HG03025 (cell line): ENCODE data around the gene CYP2A7.
"Not testable (repeated sequence)": the region's sequence is repeated elsewhere in the genome, so short reads cannot be mapped to it uniquely, and the experiment has no call there.

Source experiments
- ATAC-seq: cut with Tn5 transposase; IDR thresholded peaks from one replicate; pipeline ENCODE4 v1.9.1; 2021; ENCODE audit warnings: mild to moderate bottlenecking, moderate library complexity; ENCODE audit not compliant: unreplicated experiment, low FRiP score

Gene CYP2A7

DNA sequence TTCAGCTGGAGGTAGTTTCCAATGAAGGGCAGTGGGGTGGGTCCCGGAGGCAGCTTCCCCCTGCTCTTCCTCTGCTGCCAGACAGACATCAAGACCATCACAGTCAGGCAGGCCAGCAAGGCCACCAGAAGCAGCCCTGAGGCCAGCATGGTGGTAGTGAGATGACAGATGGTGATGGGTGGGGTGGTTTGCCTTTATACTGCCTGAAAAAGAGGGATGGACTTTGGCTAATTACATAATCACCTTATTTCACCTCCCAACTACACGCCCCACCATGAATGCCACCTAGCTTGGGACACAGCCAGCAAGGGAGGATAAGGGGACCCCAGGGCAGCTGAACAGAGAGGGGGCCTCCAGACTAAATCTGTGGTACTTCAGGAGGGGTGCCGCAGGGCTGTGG, at the start of gene CYP2A7:
CYP2A7 (minus strand) TSS at position 170 of the 400 bp plus-strand sequence; CDS start at position 149, 21 bp downstream.
- ATAC-seq = not testable (repeated sequence)

GRCh38 chr19:40930799-40931198, 48.8 kb upstream of the CYP2A7 start:
- not testable (repeated sequence) for ATAC-seq

GRCh38 chr19:40929942-40930341, 47.9 kb upstream of the CYP2A7 start:
- ATAC-seq = not testable (repeated sequence)

- ATAC-seq = no peak
Measured at GRCh38 chr19:40928850-40929249, 46.8 kb upstream of the CYP2A7 start.

DNA sequence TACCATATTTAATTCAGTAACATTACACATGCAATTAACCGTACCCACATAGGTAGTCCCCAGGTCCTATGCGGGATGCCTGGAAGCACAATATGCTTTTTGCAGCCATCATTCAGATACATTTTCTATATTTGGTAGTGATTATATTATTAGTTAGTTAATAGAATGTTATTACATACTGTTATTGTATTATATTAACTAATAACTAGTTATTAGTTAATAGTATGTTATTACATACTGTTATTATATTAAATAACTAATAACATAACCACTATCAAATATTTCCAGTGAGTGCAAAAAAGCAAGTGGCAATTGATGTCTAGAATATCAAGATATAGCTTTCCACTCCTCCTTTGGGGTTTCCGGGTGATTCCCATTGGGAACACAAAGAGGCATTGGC, 45.5 kb upstream of the CYP2A7 start:
- no peak for ATAC-seq

GRCh38 chr19:40926276-40926675, 44.2 kb upstream of the CYP2A7 start:
- not testable (repeated sequence) for ATAC-seq

DNA sequence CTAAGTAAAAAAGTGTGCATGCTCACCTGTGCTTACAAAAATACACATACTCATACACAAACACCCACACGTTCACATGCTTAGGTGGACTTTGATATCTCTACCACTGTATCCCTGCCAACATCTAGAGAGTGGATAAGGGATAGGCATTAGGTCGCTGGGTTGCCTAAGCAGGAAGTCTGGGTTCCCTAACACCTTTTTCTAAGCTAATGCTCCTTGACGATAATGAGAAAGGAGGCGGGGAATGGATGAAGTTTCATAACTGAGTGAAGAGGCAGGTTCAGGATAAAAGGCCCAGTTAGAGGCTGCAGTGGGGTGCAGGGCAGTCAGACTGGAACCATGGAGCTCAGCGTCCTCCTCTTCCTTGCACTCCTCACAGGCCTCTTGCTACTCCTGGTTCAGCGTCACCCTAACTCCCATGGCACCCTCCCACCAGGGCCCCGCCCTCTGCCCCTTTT, 41.9 kb upstream of the CYP2A7 start:
- no peak for ATAC-seq

DNA sequence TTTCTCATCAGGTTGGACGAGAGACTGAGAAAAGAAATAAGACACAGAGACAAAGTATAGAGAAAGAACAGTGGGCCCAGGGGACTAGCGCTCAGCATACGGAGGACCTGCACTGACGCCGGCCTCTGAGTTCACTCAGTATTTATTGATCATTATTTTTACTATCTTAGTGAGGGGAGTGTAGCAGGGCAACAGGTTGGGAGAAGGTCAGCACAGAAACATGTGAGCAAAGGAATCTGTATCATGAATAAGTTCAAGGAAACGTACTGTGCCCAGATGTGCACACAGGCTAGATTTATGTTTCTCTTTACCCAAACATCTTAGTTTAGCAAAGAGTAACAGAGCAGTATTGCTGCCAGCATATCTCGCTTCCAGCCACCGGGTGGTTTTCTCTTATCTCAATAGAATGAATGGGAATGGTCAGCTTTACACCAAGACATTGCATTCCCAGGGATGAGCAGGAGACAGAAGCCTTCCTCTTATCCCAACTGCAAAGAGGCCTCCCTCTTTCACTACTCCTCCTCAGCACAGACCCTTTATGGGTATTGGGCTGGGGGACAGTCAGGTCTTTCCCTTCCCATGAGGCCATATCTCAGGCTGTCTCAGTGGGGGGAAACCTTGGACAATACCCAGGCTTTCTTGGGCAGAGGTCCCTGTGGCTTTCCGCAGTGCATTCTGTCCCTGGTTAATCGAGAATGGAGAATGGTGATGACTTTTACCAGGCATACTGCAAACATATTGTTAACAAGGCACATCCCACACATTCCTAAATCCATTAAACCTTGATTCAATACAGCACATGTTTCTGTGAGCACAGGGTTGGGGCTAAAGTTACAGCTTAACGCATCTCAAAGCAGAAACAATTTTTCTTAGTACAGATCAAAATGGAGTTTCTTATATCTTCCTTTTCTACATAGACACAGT, 40.5 kb upstream of the CYP2A7 start:
- not testable (repeated sequence) for ATAC-seq

DNA sequence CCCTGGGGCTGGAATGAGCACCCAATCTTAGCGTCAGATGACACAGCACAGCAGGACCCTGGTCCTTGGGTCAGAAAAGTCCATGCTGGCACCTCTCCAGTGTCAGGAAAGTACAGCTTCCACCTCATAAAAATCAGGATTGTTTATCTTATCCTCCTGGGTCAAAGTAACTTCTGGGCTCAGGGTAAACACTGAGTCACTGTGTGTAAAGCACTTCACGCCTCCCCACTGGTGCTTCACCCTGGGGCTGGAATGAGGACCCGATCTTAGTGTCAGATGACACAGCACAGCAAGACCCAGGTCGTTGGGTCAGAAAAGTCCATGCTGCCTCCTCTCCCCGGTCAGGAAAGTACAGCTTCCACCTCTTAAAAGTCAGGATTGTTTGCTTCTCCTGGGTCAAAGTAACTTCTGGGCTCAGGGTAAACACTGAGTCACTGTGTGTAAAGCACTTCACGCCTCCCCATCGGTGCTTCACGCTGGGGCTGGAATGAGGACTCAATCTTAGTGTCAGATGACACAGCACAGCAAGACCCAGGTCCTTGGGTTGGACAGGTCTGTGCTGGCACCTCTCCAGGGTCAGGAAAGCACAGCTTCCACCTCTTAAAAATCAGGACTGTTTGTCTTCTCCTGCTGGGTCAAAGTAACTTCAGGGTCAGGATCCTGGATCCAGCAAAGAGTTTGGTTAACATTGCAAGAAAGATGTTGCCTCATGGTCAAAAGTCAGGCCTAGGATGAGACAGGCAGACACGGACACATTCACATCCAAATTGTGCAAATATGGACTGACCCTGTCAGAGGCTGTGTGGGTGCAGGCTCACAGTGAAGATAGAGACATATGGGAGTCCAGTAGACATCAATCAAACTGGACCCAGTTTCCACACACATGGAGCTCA, 39.2 kb upstream of the CYP2A7 start:
- no peak for ATAC-seq

DNA sequence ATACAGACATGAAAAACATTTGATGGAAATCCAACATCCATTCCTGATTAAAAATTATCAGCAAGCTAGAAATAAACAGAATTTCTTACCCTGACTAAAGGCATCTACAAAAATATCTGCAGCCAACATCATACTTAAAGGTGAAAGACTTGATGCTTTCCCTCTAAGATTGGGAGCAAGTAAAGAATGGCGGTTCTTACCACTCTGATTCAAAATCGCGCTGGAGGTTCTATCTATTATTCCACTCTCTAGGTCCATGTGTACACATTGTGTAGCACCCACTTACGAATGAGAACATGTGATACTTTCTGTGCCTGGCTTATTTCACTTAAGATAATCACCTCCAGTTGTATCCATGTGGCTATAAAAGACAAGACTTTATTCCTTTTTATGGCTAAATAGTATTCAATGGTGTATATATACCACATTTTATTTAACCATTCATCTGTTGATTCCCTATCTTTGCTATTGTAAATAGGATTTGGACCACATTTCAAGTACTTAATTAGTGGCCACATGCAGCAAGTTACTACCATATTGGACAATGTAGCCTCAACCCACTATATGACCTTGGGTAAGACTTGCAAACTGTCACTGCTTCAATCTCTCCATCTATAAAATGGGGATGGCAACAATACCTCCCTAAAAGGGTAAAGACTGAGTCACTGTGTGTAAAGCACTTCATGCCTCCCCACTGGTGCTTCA, 38.4 kb upstream of the CYP2A7 start:
- no peak for ATAC-seq

- ATAC-seq = not testable (repeated sequence)
Measured at GRCh38 chr19:40919530-40920299, 37.7 kb upstream of the CYP2A7 start.

- not testable (repeated sequence) for ATAC-seq
Measured at GRCh38 chr19:40918303-40918702, 36.3 kb upstream of the CYP2A7 start.

DNA sequence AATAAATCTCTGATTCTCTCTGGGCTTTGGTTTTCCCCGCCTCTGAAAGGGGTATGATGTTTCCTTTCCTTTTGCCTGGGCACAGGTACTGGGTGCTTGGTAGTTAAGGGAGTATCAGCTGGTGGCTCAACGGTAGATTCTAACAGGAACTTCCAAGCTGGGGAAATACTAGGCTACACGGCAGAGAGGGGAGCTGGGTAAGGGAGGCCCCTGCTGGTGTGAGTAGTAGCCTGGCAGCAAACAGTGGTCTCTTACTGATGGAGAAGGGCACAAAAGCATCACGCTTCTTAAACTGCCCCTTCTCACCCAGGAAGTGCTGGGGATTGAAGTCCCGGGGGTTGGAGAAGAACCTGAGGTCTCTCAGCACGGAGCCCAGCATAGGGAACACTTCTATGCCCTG, 26.9 kb upstream of the CYP2A7 start:
- no peak for ATAC-seq

- ATAC-seq = no peak
Measured at GRCh38 chr19:40907968-40908735, 26.1 kb upstream of the CYP2A7 start.

DNA sequence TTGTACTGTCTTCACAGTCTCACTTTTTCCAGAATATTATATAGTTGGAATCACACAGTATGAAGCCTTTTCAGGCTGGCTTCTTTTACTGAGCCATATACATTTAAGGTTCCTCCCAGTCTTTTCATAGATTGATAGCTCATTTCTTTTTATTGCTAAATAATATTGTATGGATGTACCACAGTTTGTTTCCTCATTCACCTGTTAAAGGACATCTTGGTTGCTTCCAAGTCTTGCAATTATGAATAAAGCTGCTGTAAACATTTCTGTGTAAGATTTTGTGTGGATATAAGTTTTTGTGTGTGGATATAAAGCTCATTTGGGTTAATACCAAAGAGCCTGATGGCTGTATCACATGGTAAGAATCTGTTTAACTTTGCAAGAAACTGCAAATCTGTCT, 24.5 kb upstream of the CYP2A7 start:
- ATAC-seq = no peak

GRCh38 chr19:40904673-40905156, 22.7 kb upstream of the CYP2A7 start:
- not testable (repeated sequence) for ATAC-seq

DNA sequence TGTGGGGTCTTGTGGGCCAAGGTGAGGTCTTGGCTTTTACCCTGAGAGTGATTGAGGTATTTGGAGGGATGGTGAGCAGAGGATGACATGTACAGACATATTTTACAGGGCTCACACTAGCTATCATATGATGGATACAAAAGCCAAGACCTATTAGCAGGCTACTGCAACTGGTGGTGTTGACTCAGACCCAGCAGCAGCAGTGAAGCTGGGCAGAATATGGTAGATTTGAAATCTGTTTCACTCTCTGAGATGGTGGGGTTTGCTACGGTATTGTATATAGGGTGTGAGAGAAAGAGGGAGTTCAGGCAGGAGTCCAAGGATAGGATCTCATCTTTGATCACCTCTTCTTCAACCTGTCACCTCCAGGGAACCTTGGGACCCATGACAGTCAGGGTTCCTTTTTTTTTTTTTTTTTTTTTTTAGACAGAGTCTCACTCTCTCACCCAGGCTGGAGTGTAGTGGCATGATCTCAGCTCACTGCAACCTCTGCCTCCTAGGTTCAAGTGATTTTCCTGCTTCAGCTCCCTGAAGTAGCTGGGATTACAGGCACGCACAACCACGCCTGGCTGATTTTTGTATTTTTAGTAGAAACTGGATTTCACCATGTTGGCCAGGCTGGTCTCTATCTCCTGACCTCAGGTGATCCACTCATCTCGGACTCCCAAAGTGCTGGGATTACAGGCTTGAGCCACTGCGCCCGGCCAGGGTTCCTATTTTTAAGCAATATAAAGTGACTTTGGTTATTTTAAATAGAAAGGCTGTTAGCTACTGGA, 20.1 kb upstream of the CYP2A7 start:
- not testable (repeated sequence) for ATAC-seq

GRCh38 chr19:40900521-40900920, 18.5 kb upstream of the CYP2A7 start:
- not testable (repeated sequence) for ATAC-seq
